Inflammatory macrophage (primary cell): Measurements from ENCODE around the gene LAMA4.

ENCODE experiments used
- DNase-seq, 2 donors: peaks; one replicate each; pipeline ENCODE4 v3.0.0-alpha.2; 2020 to 2022

Gene LAMA4

GRCh38 chr6:112187736-112188135 is 66.6 kb downstream of the LAMA4 start:
- no peak for DNase-seq

- DNase-seq, result no peak
Measured at GRCh38 chr6:112184951-112185350, 69.4 kb downstream of the LAMA4 start.

GRCh38 chr6:112183271-112183671 is 71.1 kb downstream of the LAMA4 start:
- DNase-seq, result no peak

- DNase-seq, result no peak
Measured at GRCh38 chr6:112181130-112181529, 73.2 kb downstream of the LAMA4 start.

GRCh38 chr6:112180095-112180820 is 74.1 kb downstream of the LAMA4 start:
- DNase-seq, result peak; percentile 26 to 69

GRCh38 chr6:112179631-112180030 is 74.7 kb downstream of the LAMA4 start:
- DNase-seq, result no peak

- no peak for DNase-seq
Measured at GRCh38 chr6:112178846-112179245, 75.5 kb downstream of the LAMA4 start.

GRCh38 chr6:112177092-112177491 is 77.3 kb downstream of the LAMA4 start:
- no peak for DNase-seq

GRCh38 chr6:112176175-112176574 is 78.2 kb downstream of the LAMA4 start:
- DNase-seq, result no peak

- DNase-seq, result no peak
Measured at GRCh38 chr6:112173221-112173804, 81.1 kb downstream of the LAMA4 start.

- no peak for DNase-seq
Measured at GRCh38 chr6:112172540-112172939, 81.8 kb downstream of the LAMA4 start.

- DNase-seq, result no peak
Measured at GRCh38 chr6:112169541-112169940, 84.8 kb downstream of the LAMA4 start.

GRCh38 chr6:112163295-112164257 is 90.8 kb downstream of the LAMA4 start:
- peak; percentile 73 for DNase-seq

- no peak for DNase-seq
Measured at GRCh38 chr6:112160745-112161144, 93.6 kb downstream of the LAMA4 start.

GRCh38 chr6:112156668-112157067 is 97.7 kb downstream of the LAMA4 start:
- no peak for DNase-seq

GRCh38 chr6:112155886-112156285 is 98.5 kb downstream of the LAMA4 start:
- no peak for DNase-seq

- DNase-seq, result no peak
Measured at GRCh38 chr6:112154711-112155110, 99.7 kb downstream of the LAMA4 start.

- peak; percentile 55 to 71 for DNase-seq
Measured at GRCh38 chr6:112153926-112154607, 100.3 kb downstream of the LAMA4 start.

- DNase-seq, result no peak
Measured at GRCh38 chr6:112150363-112150762, 104.0 kb downstream of the LAMA4 start.

GRCh38 chr6:112149719-112150263 is 104.6 kb downstream of the LAMA4 start:
- peak in 1 of 2 donors; percentile 31 for DNase-seq

- DNase-seq, result no peak
Measured at GRCh38 chr6:112149236-112149635, 105.1 kb downstream of the LAMA4 start.

GRCh38 chr6:112148103-112148502 is 106.3 kb downstream of the LAMA4 start:
- DNase-seq, result no peak
